Measurements from ENCODE around the gene BCL2. TPM values are rescaled to one million over a fixed set of nuclear protein-coding genes. Genes with fewer than 3 reads are reported as not detected.

Gene BCL2
- total RNA-seq, 1 experiment from 2014 or later = 1.3 TPM

DNA sequence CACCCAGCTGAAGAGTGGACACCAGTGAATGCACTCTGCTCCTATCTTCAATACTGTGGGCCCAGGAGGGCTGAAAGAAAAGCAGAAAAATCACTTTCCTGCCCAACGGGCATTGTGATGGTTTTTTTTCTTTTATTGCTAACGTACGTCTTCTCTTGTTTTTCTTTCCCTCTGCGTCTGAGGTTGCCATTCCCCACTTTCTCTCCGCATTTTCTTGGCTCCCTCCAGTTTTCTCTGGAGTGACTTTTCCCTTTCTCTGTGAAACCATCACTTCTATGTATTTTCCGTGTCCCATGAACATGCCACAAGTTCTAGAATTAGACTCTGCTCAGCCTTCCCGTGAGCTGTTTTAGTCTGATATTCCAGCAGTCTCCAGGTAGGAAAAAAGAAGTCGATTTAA is 169.2 kb downstream of the BCL2 start:
- DNase-seq = no peak
- Histone ChIP-seq H3K23me2 (ENCODE audit: insufficient read length, low read depth, low read length, poor library complexity, severe bottlenecking) (no peaks in the 10 kb centered on the region), H3K4me2 (ENCODE audit: insufficient read depth, insufficient read length, low read length) (no peak overlapping the region), H2BK12ac (ENCODE audit: insufficient read length, low read depth, low read length) (no peak overlapping the region), H3K79me2 (ENCODE audit: insufficient read depth, low read length) (no peaks in the 10 kb centered on the region), H3K27ac (ENCODE audit: insufficient read length, low read depth, low read length) (no peak overlapping the region), H3K9ac (ENCODE audit: extremely low read depth, insufficient read length, low read length) (no peak overlapping the region), H2BK20ac (ENCODE audit: low read depth, low read length, poor library complexity, severe bottlenecking) (no peak overlapping the region), H3K79me1 (ENCODE audit: insufficient read depth, low read depth, low read length, poor library complexity, severe bottlenecking) (no peaks in the 10 kb centered on the region), H2AFZ (ENCODE audit: low read length) (no peak overlapping the region), H4K20me1 (ENCODE audit: control insufficient read depth, insufficient read depth, insufficient read length) (no peaks in the 10 kb centered on the region), H3K23ac (ENCODE audit: insufficient read length, low read depth, low read length) (no peak overlapping the region), H3K18ac (ENCODE audit: insufficient read length, low read depth, low read length) (no peak overlapping the region), H3K27me3 (ENCODE audit: insufficient read depth, low read length) (no peaks in the 10 kb centered on the region), H3K14ac (ENCODE audit: insufficient read depth, low read length) (no peak overlapping the region), H2BK15ac (ENCODE audit: low read depth, low read length) (no peak overlapping the region), H3T11ph (ENCODE audit: low read length) (no peak overlapping the region), H4K91ac (ENCODE audit: insufficient read length, low read depth, low read length) (no peak overlapping the region), H2BK120ac (ENCODE audit: low read depth, low read length, poor library complexity, severe bottlenecking) (no peak overlapping the region), H2BK5ac (ENCODE audit: insufficient read length, low read length) (no peak overlapping the region), H3K56ac (ENCODE audit: insufficient read length, low read depth, low read length) (no peak overlapping the region), H3K4ac (ENCODE audit: low read depth, low read length) (no peak overlapping the region), H3K4me1 (ENCODE audit: insufficient read depth, low read length) (no peaks in the 10 kb centered on the region), H2AK5ac (ENCODE audit: insufficient read length, low read length) (no peak overlapping the region), H4K5ac (ENCODE audit: insufficient read length, low read depth, low read length) (no peak overlapping the region), H4K8ac (replicated peaks; ENCODE audit: insufficient read length, low read depth, low read length) (no peak overlapping the region), H3K9me3 (ENCODE audit: control insufficient read depth, low read depth, low read length) (no peaks in the 10 kb centered on the region)
- no CpG with 5 or more reads among the region's 8 CpGs for WGBS (ENCODE audit: extremely low coverage, insufficient read length, low lambda C conversion rate)
- no peaks in the 10 kb centered on the region for H3K36me3 Mint-ChIP-seq (ENCODE audit: insufficient read depth in 1 of 3, low read depth in 3 of 3)
- H3K27me3 Mint-ChIP-seq (ENCODE audit: low read depth) = peaks cover 5% of the 10 kb centered on the region
- no peak overlapping the region; a peak in 1 of 7 replicates for H3K27ac Mint-ChIP-seq
- no peak overlapping the region for H3K4me3 Mint-ChIP-seq
- H3K4me1 Mint-ChIP-seq = peaks cover 11 to 15% of the 10 kb centered on the region in 2 experiments
- TF ChIP-seq, protein P1, sequence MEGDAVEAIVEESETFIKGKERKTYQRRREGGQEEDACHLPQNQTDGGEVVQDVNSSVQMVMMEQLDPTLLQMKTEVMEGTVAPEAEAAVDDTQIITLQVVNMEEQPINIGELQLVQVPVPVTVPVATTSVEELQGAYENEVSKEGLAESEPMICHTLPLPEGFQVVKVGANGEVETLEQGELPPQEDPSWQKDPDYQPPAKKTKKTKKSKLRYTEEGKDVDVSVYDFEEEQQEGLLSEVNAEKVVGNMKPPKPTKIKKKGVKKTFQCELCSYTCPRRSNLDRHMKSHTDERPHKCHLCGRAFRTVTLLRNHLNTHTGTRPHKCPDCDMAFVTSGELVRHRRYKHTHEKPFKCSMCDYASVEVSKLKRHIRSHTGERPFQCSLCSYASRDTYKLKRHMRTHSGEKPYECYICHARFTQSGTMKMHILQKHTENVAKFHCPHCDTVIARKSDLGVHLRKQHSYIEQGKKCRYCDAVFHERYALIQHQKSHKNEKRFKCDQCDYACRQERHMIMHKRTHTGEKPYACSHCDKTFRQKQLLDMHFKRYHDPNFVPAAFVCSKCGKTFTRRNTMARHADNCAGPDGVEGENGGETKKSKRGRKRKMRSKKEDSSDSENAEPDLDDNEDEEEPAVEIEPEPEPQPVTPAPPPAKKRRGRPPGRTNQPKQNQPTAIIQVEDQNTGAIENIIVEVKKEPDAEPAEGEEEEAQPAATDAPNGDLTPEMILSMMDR (conservative IDR thresholded peaks at IDR 0.05) = no peak
- no peaks in the 10 kb centered on the region for H3K9me3 Mint-ChIP-seq

All from H9 (cell line).